ENCODE measurements around the gene NSF. TPM values are rescaled to one million over a fixed set of nuclear protein-coding genes. Genes with fewer than 3 reads are reported as not detected.
"Not testable (repeated sequence)": the region's sequence is repeated elsewhere in the genome, so short reads cannot be mapped to it uniquely, and the experiment has no call there.

NSF gene
- total and polyA plus RNA-seq, 4 experiments from 2014 or later, result 14.6 to 67.3 (median 43.9) TPM

GRCh38 chr17:46766493-46767491 lies 176.3 kb downstream of the NSF start:
- intact Hi-C loops (cut with micrococcal nuclease), result no loop called here
- no peak for DNase-seq
- H3K4me3 Mint-ChIP-seq, result no peak overlapping the region
- peaks cover 10% of the 10 kb centered on the region for H3K4me1 ChIP-seq (ENCODE audit: insufficient read depth, low read length)
- no peak overlapping the region for H3K27ac ChIP-seq (ENCODE audit: low read depth, low read length)
- no peaks in the 10 kb centered on the region for H3K9me3 ChIP-seq (ENCODE audit: control insufficient read depth in 1 of 2, low read length in 2 of 2)
- no peaks in the 10 kb centered on the region for H3K36me3 Mint-ChIP-seq
- H3K4me3 ChIP-seq (ENCODE audit: low read length in 2 of 2), result no peak overlapping the region
- H3K27me3 Mint-ChIP-seq, result peaks cover 7 to 12% of the 10 kb centered on the region in 2 donors
- peaks cover 6% of the 10 kb centered on the region for H3K27me3 ChIP-seq (ENCODE audit: insufficient read depth, low read length)
- peaks cover 3 to 15% (median 6%) of the 10 kb centered on the region in 4 donors for H3K4me1 Mint-ChIP-seq
- no peaks in the 10 kb centered on the region for H3K9me3 Mint-ChIP-seq
- H3K36me3 ChIP-seq (ENCODE audit: insufficient read depth, low read length), result no peaks in the 10 kb centered on the region
- H3K27ac Mint-ChIP-seq, result peak overlapping the region in 3 of 7 donors; percentile 65 to 66 (median 65)
- POLR2A ChIA-PET (ENCODE audit: partially characterized antibody), result no interaction called here
- CTCF ChIA-PET (ENCODE audit: partially characterized antibody), result no interaction called here

DNA sequence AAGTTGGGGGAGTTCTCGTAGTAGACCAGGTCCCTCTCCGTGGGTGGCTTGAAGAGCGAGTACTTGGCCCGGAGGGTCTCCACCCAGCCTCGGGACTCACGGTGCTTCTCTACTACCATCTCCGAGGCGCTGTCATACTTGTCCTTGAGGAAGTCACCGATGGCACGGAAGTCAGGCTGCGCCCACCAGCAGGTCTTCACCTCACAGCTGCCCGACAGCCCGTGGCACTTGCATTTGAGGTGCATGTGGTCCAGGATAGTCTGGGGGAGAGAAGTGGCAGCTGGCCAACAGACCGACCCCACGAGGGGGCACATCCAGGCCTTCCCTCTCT lies 178.0 kb downstream of the NSF start:
- Histone ChIP-seq H3K27me3 (ENCODE audit: insufficient read depth, low read length) (peaks cover 18% of the 10 kb centered on the region), H3K27ac (ENCODE audit: low read depth, low read length) (no peak overlapping the region), H3K36me3 (ENCODE audit: insufficient read depth, low read length) (no peaks in the 10 kb centered on the region), H3K9me3 (ENCODE audit: control insufficient read depth in 1 of 2, low read length in 2 of 2) (no peaks in the 10 kb centered on the region), H3K4me3 (ENCODE audit: low read length in 2 of 2) (no peak overlapping the region), H3K4me1 (ENCODE audit: insufficient read depth, low read length) (peaks cover 19% of the 10 kb centered on the region)
- ChIA-PET CTCF (ENCODE audit: partially characterized antibody) (no interaction called here), POLR2A (ENCODE audit: partially characterized antibody) (no interaction called here)
- Mint-ChIP-seq H3K4me1 (peaks cover 5 to 25% (median 13%) of the 10 kb centered on the region in 4 donors), H3K4me3 (no peak overlapping the region), H3K27me3 (peaks cover 12 to 23% of the 10 kb centered on the region in 2 donors), H3K36me3 (no peaks in the 10 kb centered on the region), H3K9me3 (no peaks in the 10 kb centered on the region), H3K27ac (no peak overlapping the region)
- no peak for DNase-seq
- intact Hi-C loops (cut with micrococcal nuclease), result no loop called here

GRCh38 chr17:46768896-46769295 lies 178.4 kb downstream of the NSF start:
- Mint-ChIP-seq H3K27me3 (peaks cover 12 to 23% of the 10 kb centered on the region in 2 donors), H3K4me1 (peaks cover 5 to 25% (median 13%) of the 10 kb centered on the region in 4 donors)
- H3K9me3 Mint-ChIP-seq; CTCF ChIA-PET (ENCODE audit: partially characterized antibody); H3K36me3 ChIP-seq (ENCODE audit: insufficient read depth, low read length); H3K36me3 Mint-ChIP-seq; H3K9me3 ChIP-seq (ENCODE audit: control insufficient read depth in 1 of 2, low read length in 2 of 2); intact Hi-C loops (cut with micrococcal nuclease); DNase-seq; H3K27ac Mint-ChIP-seq; POLR2A ChIA-PET (ENCODE audit: partially characterized antibody); H3K4me3 Mint-ChIP-seq; H3K4me3 ChIP-seq (ENCODE audit: low read length in 2 of 2); H3K27ac ChIP-seq (ENCODE audit: low read depth, low read length): not testable (repeated sequence)
- peaks cover 19% of the 10 kb centered on the region for H3K4me1 ChIP-seq (ENCODE audit: insufficient read depth, low read length)
- H3K27me3 ChIP-seq (ENCODE audit: insufficient read depth, low read length), result peaks cover 18% of the 10 kb centered on the region

DNA sequence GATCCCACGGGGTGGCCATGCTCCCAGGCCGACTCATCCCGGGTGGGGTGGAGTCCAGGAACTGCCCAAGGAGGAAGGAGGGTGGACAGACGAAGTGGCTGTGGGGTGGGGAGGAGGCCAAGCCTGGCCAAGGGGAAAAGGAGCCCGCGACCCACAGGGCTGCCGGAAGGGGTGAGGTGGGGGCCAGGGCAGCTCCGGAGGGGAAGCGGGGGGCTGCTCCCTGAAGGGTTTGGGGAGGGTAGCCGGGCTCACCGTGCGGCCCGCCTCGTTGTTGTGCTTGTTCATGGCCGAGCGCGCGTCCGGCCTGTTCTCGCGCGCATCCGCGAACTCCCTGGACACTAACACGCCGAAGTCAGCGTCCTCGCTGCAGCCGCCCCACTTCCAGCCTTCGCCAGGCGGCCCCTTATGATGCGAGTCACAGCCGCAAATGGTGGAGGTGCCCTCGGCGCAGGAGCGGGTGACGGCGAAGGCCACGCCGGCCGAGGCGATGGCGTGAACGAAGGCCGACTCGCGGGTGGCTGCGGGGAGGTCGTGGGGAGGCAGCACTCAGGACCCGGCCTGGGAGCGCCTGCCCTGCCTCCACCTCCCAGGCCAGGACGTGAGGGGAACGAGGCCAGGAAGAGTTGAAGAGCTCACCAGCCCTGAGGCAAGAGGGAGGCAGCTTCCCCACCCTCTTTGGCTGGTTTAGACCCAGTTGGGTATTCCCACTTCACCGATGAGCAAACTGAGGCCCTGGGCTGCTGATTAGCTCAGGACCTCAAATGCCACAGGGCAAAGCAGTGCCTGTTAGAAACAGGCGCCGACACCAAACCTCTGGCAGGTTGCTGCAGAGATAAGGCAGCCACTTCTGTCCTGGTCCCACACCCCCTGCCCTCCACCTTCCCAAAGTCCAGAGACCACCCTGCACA lies 179.3 kb downstream of the NSF start:
- no peaks in the 10 kb centered on the region for H3K9me3 ChIP-seq (ENCODE audit: control insufficient read depth in 1 of 2, low read length in 2 of 2)
- peaks cover 19% of the 10 kb centered on the region for H3K4me1 ChIP-seq (ENCODE audit: insufficient read depth, low read length)
- peaks cover 17 to 25% of the 10 kb centered on the region in 2 donors for H3K27me3 Mint-ChIP-seq
- H3K4me3 Mint-ChIP-seq, result peak overlapping the region in 7 of 8 donors; percentile 33 to 74 (median 67)
- POLR2A ChIA-PET (ENCODE audit: partially characterized antibody), result no interaction called here
- no peaks in the 10 kb centered on the region for H3K36me3 ChIP-seq (ENCODE audit: insufficient read depth, low read length)
- peaks cover 21% of the 10 kb centered on the region for H3K27me3 ChIP-seq (ENCODE audit: insufficient read depth, low read length)
- H3K4me1 Mint-ChIP-seq, result peaks cover 5 to 25% (median 13%) of the 10 kb centered on the region in 4 donors
- no peak for DNase-seq
- no peaks in the 10 kb centered on the region for H3K9me3 Mint-ChIP-seq
- no peak overlapping the region for H3K27ac ChIP-seq (ENCODE audit: low read depth, low read length)
- CTCF ChIA-PET (ENCODE audit: partially characterized antibody), result no interaction called here
- no peak overlapping the region for H3K4me3 ChIP-seq (ENCODE audit: low read length in 2 of 2)
- H3K27ac Mint-ChIP-seq, result no peak overlapping the region
- intact Hi-C loops (cut with micrococcal nuclease), result no loop called here
- H3K36me3 Mint-ChIP-seq, result no peaks in the 10 kb centered on the region

DNA sequence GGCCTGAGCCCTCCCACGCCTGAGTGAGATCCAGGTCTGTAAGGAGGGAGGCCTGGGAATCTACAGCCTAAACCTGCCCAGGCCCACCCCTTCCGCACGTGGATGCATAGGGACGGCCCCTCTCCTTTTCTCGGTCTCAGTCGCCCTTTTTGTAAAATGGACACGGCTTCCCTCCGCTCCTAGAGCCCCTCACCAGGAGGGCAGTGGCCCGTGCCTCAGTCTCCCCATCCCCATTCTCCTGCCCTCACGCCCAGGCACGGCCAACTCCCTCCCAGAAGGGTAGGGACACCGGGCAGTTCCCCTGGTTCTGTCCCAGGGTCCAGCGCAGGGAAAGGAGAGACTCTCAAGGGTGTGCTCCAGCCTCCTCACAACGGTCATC lies 180.0 kb downstream of the NSF start:
- Mint-ChIP-seq H3K27ac (no peak overlapping the region), H3K4me1 (peaks cover 5 to 25% (median 13%) of the 10 kb centered on the region in 4 donors), H3K36me3 (no peaks in the 10 kb centered on the region), H3K4me3 (peak overlapping the region; percentile 43 to 74 (median 69)), H3K27me3 (peaks cover 17 to 30% of the 10 kb centered on the region in 2 donors), H3K9me3 (no peaks in the 10 kb centered on the region)
- no peak overlapping the region for H3K27ac ChIP-seq (ENCODE audit: low read depth, low read length)
- POLR2A ChIA-PET (ENCODE audit: partially characterized antibody), result no interaction called here
- no peak overlapping the region for H3K4me3 ChIP-seq (ENCODE audit: low read length in 2 of 2)
- no peaks in the 10 kb centered on the region for H3K36me3 ChIP-seq (ENCODE audit: insufficient read depth, low read length)
- CTCF ChIA-PET (ENCODE audit: partially characterized antibody), result no interaction called here
- peaks cover 26% of the 10 kb centered on the region for H3K27me3 ChIP-seq (ENCODE audit: insufficient read depth, low read length)
- intact Hi-C loops (cut with micrococcal nuclease), result no loop called here
- H3K4me1 ChIP-seq (ENCODE audit: insufficient read depth, low read length), result peaks cover 19% of the 10 kb centered on the region
- no peaks in the 10 kb centered on the region for H3K9me3 ChIP-seq (ENCODE audit: control insufficient read depth in 1 of 2, low read length in 2 of 2)
- DNase-seq, result no peak

DNA sequence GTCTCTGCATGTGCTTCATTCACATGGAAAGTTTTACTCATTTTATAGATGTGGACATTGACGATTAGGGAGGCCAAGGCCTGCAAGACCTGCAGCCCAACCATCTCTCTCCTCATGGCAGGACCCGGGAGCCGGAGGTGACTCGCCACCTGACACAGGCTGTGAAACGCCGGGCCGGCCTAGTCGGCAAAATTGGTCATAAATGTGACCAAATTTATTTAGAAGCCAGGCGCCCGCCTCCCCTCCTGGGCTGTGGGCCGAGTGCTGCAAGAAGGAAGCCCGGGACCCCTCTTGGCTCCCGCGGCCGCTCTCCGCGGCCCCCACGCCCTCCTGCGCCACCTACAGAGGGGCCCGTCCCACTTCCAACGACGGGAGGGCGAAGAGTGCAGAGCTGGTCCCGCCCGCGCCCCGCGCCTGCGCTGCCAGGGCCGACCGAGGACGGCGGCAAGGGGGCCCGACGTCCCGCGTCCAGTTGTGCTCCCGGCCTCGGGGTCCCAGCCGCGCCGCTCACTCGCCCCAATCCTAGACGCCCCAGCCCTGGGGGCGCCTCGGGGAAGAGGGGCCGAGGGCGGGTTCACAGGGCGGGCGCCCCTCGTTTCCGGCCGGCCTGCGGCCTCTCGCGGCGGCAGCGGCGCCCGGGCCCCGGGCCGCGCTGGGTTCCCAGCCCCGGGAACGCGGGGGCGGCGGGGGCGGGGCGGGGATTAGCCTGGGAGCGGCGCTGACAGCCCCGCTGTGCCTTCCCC lies 180.5 kb downstream of the NSF start:
- H3K27ac Mint-ChIP-seq, result no peak overlapping the region
- CTCF ChIA-PET (ENCODE audit: partially characterized antibody), result no interaction called here
- peaks cover 17 to 30% of the 10 kb centered on the region in 2 donors for H3K27me3 Mint-ChIP-seq
- H3K4me1 Mint-ChIP-seq, result peaks cover 5 to 25% (median 13%) of the 10 kb centered on the region in 4 donors
- H3K36me3 Mint-ChIP-seq, result no peaks in the 10 kb centered on the region
- Histone ChIP-seq H3K4me1 (ENCODE audit: insufficient read depth, low read length) (peaks cover 19% of the 10 kb centered on the region), H3K27ac (ENCODE audit: low read depth, low read length) (no peak overlapping the region), H3K36me3 (ENCODE audit: insufficient read depth, low read length) (no peaks in the 10 kb centered on the region), H3K27me3 (ENCODE audit: insufficient read depth, low read length) (peaks cover 26% of the 10 kb centered on the region), H3K9me3 (ENCODE audit: control insufficient read depth in 1 of 2, low read length in 2 of 2) (no peaks in the 10 kb centered on the region), H3K4me3 (ENCODE audit: low read length in 2 of 2) (no peak overlapping the region)
- H3K4me3 Mint-ChIP-seq, result peak overlapping the region; percentile 43 to 74 (median 69)
- intact Hi-C loops (cut with micrococcal nuclease), result no loop called here
- POLR2A ChIA-PET (ENCODE audit: partially characterized antibody), result no interaction called here
- DNase-seq, result peak in 3 of 5 donors; percentile 8 to 15 (median 12)
- no peaks in the 10 kb centered on the region for H3K9me3 Mint-ChIP-seq

All from CD4-positive, alpha-beta memory T cell (primary cell).